Keratinocyte (primary cell): ENCODE measurements around the gene NECTIN2.

Experiments
- CTCF ChIP-seq, 3 experiments: IDR thresholded peaks in 1 of 3; conservative IDR thresholded peaks in 1 of 3; optimal IDR thresholded peaks in 1 of 3; 2 replicates in 2 of 3; 3 replicates in 1 of 3; pipeline versions ENCODE3 to v1.5.1; 2011; ENCODE audit warnings: low read length in 3 of 3, mild to moderate bottlenecking in 3 of 3, moderate library complexity in 2 of 3, control low read depth in 1 of 3, inconsistent platforms in 1 of 3; ENCODE audit not compliant: insufficient read depth in 2 of 3; ENCODE audit errors: extremely low read depth in 1 of 3
- EZH2 ChIP-seq: IDR thresholded peaks from one replicate; pipeline ENCODE4 v1.6.1; 2012; ENCODE audit warnings: inconsistent platforms, mild to moderate bottlenecking, low read length, moderate library complexity

- TF ChIP-seq CTCF (optimal IDR thresholded peaks at IDR 0.05 in 1 of 3, IDR thresholded peaks at IDR 0.05 in 1 of 3, conservative IDR thresholded peaks at IDR 0.05 in 1 of 3; ENCODE audit: extremely low read depth in 1 of 3, insufficient read depth in 2 of 3, low read length in 3 of 3): no peak
- TF ChIP-seq EZH2: no peak
Observed at GRCh38 chr19:44912854-44913253, 66.8 kb downstream of the NECTIN2 start.
